GM13977 (cell line): ENCODE measurements around the gene L3MBTL4.

ENCODE experiments used
- DNase-seq: peaks from one replicate; pipeline ENCODE4 v3.0.0; 2012; ENCODE audit warnings: low spot score
- in situ Hi-C: fragments of 300-500 bp; cut with MboI; formaldehyde crosslinking; loops from one replicate; pipeline ENCODE4 v1.12.0; 2022; ENCODE audit warnings: low sequenced_read_pairs, low pct_unique_long_range_greater_than_20kb, mixed read lengths, inconsistent platforms; ENCODE audit not compliant: unreplicated experiment
- TF ChIP-seq, protein P1 (sequence below): IDR thresholded peaks from 2 replicates; pipeline ENCODE4 v1.5.1; 2012; ENCODE audit warnings: mild to moderate bottlenecking, control low read depth; ENCODE audit not compliant: insufficient read depth; ENCODE audit errors: extremely low read depth, missing control alignments

The L3MBTL4 gene

DNA sequence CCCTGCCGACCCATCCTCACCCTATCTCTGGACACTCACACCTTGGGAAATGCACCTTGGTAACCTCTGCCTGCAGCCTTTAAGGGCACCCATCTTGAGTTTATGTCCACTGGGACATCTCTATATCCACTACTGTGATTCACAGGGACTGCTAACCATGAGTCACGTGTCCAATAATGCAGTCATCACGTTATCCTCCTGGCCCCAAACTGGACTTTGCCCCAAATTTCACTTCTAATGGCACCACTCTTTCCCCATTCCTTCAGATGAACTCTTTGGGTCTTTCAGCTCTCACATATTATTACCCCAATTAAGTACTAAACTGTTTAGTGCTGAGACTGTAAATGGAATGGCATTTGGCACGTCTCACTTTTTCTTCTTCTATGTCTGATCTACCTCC lies 448.2 kb downstream of the L3MBTL4 start:
- in situ Hi-C loops, result no loop called here
- no peak for DNase-seq
- TF ChIP-seq, protein P1, sequence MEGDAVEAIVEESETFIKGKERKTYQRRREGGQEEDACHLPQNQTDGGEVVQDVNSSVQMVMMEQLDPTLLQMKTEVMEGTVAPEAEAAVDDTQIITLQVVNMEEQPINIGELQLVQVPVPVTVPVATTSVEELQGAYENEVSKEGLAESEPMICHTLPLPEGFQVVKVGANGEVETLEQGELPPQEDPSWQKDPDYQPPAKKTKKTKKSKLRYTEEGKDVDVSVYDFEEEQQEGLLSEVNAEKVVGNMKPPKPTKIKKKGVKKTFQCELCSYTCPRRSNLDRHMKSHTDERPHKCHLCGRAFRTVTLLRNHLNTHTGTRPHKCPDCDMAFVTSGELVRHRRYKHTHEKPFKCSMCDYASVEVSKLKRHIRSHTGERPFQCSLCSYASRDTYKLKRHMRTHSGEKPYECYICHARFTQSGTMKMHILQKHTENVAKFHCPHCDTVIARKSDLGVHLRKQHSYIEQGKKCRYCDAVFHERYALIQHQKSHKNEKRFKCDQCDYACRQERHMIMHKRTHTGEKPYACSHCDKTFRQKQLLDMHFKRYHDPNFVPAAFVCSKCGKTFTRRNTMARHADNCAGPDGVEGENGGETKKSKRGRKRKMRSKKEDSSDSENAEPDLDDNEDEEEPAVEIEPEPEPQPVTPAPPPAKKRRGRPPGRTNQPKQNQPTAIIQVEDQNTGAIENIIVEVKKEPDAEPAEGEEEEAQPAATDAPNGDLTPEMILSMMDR, result no peak

- in situ Hi-C loops, result no loop called here
- DNase-seq, result no peak
- TF ChIP-seq, protein P1, result no peak
Measured at GRCh38 chr18:5964996-5965395, 449.7 kb downstream of the L3MBTL4 start.

DNA sequence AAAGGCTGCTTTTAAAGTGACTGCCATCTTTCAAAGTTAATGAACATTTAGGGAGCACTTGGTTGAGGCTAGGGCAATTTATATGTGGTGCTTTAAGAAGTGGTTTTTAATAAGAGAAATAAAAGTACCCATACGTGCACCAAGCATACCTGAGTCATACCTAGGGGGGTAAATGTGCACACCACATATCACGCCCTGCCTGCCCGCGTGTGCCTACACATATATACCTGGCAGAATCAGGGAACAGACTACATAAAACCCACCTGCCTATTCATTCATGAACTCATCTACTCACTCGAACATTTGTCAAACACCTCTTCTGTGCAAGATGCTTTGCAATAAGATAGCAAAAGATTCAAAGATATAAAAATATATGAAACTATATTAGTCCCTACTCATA lies 450.1 kb downstream of the L3MBTL4 start:
- TF ChIP-seq, protein P1, result no peak
- in situ Hi-C loops, result no loop called here

GRCh38 chr18:5964108-5964507 lies 450.6 kb downstream of the L3MBTL4 start:
- TF ChIP-seq, protein P1, result no peak
- in situ Hi-C loops, result no loop called here

More for the DNA sequence above, 450.1 kb downstream of the L3MBTL4 start:
- DNase-seq, result no peak

GRCh38 chr18:5963267-5963666 lies 451.4 kb downstream of the L3MBTL4 start:
- DNase-seq, result no peak
- TF ChIP-seq, protein P1, result no peak
- in situ Hi-C loops, result no loop called here

More at GRCh38 chr18:5964108-5964507, 450.6 kb downstream of the L3MBTL4 start:
- DNase-seq, result no peak

DNA sequence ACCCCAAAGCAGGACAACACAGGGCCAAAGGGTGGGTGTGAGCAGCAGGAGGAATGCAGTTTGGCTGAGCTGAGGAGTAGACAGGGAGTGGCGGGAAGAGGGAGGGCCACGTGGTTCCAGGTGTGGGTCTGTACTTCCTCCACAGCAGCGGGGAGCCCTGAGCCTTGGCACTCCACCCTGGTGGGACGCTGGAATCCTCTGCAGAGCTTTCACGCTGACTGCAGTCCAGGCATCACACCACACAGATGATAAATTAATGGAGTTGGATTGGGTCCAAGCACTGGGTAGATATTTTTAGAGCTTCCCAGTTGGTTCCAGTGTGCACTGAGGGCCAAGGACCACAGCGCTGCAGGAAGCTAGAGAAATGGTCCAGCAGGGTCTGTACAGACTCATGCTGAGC lies 452.3 kb downstream of the L3MBTL4 start:
- in situ Hi-C loops, result no loop called here
- DNase-seq, result no peak
- TF ChIP-seq, protein P1, result no peak

DNA sequence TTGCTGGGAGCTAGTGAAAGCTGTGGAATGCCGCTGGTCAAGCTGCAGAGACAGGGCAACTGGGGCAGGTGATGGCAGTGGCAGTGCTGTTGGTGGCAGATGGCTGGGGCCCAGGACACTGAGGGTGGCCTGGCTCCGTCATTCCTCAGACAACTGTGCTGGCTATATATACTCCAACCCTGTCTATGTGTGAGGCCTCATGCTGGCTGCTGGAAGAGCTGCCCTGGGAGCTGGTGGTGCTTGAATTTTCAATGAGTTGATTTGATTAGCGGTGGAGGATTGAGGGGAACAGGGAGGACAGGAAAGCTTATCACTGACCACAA lies 452.9 kb downstream of the L3MBTL4 start:
- no peak for DNase-seq
- TF ChIP-seq, protein P1, result no peak
- in situ Hi-C loops, result no loop called here
